IPS-18c (cell line): ENCODE measurements around the gene SPOCK2.

Experiments used
- H3K4me3 ChIP-seq: 2 replicates; pipeline ENCODE4 v1.7.0; 2013; ENCODE audit warnings: low read depth, mild to moderate bottlenecking, low read length, moderate library complexity; ENCODE audit not compliant: insufficient read depth
- H3K9me3 ChIP-seq: one replicate; pipeline ENCODE4 v1.6.1; 2013; ENCODE audit warnings: mild to moderate bottlenecking, low read length, moderate library complexity; ENCODE audit not compliant: control insufficient read depth, insufficient read depth

SPOCK2 gene

DNA sequence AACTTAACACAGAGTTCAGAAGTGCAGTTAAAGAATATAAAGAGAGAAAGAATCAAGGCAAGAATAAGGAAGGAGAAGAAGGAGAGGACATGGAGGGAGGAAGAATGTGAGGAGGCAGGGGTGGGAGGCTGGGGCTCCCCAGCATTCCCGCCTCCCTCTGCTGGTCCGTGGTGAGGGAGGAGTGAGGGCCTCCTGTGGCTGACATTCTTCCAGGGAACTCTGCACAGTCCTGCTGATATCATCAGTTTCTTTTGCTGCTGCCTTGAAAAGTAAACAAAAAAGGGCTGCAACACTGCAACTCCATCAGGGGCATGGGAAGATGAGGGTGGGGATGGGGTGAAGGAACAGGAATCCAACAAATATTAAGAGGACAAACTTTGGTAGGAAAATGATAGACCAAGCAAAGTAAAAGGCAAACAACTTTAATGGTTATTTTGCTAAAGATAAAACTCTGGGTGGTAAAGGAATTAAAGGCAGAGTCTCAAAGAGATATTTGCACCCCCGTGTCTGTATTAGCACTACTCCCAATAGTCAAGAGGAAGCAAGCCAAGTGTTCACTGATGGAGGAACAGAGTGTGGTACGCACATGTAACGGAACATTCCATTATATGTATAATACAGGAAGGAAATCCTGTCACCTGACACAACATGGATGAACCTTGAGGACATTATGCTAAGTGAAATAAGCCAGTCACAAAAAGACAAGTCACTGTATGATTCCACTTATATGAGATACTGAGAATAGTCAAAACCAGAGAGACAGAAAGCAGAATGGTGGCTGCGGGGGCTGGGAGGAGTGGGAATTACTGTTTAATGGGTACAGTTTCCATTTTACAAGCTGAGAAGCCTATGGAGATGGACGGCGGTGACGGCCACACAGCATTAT is 8.0 kb upstream of the SPOCK2 start:
- H3K4me3 ChIP-seq, result no peak overlapping the region
- H3K9me3 ChIP-seq, result no peaks in the 10 kb centered on the region

DNA sequence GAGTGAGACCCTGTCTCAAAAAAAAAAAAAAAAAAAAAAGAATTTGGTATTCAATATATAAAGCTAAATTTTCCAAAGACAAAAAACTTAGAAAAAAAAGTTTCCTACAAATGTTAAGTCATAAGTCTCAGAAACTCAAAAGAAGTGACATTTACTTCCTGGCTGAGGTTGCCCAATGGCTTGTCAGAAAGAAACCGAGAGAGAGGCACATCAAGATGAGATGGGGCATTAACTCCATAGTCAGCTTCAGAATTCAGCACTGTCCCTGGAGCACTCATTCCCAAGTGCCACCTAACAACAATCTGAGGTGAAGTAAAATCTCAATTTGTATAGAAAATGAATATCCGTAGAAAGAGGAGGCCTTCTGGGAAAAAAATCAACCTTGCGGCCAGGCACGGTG is 6.8 kb upstream of the SPOCK2 start:
- H3K9me3 ChIP-seq, result no peaks in the 10 kb centered on the region

DNA sequence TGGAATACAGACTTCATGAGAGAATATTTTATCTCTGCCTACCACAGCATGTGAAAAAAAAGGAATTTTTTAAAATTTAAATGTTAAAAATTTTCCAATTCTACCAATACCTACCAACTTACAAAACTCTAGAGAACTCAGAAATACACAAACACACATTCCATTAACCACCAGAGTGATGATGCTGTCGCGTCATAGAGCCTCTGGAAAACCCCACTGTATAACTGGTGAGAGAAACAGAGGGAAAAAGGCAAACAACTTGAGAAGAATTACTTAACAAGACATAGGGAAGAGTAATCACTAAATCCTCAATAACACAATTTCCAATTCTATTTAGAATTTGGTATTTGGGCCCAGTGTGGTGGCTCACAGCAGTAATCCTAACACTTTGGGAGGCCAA is 6.2 kb upstream of the SPOCK2 start:
- Histone ChIP-seq H3K4me3 (no peak overlapping the region), H3K9me3 (no peaks in the 10 kb centered on the region)

More for the DNA sequence above, 6.8 kb upstream of the SPOCK2 start:
- H3K4me3 ChIP-seq, result no peak overlapping the region

DNA sequence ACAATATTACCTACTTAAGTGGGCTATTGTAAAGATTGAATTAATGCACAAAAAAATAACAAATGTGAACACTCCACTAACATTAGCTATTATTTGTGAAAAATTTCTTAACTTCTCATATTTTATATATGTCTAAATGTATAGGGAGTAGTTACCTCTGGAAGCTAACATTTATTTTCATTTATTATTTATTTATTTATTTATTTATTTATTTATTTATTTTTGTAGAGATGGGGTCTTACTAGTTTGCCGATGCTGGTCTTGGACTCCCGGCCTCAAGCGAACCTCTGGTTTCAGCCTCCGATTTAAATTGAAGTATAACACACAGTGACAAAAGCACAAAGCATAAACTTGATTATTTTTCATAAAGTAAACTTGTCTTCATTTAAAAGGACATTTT is 5.1 kb upstream of the SPOCK2 start:
- H3K4me3 ChIP-seq, result no peak overlapping the region
- H3K9me3 ChIP-seq, result no peaks in the 10 kb centered on the region

DNA sequence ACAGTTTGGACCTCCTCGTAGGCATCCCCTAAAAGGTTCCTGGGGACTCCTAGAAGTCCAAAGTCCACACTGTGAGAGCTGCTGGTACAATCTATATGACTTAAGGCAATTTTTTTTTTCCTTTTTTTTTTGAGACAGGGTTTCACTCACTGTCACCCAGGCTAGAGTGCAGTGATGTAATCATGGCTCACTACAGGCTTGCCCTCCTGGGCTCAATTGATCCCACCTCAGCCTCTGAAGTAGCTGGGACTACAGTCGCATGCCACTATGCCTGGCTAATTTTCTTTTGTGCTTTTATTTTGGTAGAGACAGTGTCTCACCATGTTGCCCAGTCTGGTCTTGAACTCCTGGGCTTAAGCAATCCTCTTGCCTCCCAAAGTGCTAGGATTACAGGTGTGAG is 4.6 kb upstream of the SPOCK2 start:
- H3K9me3 ChIP-seq, result no peaks in the 10 kb centered on the region
- H3K4me3 ChIP-seq, result no peak overlapping the region

DNA sequence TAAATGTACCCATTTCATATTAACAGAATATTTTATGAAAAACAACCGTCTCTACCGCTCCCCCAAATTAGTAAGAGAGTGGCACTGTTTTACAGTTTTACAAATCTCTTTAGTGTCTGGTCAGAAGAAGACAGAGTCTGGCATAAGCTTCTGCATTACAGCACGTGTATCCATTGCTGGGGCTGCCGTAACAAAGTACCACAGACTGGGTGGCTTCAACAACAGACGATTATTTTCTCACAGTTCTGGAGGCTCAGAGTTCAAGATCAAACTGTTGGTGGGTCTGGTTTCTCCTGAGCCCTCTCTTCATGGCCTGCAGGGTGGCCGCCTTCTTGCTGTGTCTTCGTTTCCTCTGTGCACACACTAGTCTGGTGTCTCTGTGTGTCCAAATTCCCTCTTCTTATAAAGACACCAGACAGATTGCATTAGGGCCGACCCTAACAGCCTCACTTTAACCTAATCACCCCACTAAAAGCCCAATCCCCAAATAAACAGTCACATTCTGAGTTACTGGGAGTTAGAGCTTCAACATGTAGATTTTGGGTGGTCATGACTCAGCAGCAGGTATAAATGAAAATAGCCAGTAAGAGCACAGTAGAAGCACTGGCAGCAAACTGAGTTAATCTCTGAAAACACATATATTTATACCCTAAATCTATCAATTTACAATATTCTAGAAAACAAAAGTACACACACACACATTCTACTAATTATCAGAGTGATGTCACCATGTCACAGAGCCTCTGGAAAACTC is 4.0 kb upstream of the SPOCK2 start:
- H3K4me3 ChIP-seq, result no peak overlapping the region

DNA sequence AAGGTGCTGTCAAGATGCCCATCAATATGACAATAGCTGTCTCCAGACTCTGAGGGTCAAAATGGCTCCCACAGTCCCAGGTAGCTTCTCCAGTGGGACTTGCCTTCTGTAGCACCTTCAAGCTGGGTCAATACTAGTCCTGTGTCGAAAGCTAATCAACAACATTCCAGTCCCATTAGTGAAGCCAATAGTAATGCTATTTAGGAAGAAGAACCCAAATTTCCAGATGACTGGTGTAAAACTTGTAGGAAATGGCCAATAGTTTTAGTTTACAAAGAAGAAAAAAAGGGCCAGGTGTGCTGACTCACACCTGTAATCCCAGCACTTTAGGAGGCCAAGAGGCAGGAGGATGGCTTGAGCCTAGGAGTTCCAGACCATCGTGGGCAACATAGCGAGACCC is 2.0 kb upstream of the SPOCK2 start:
- Histone ChIP-seq H3K9me3 (no peaks in the 10 kb centered on the region), H3K4me3 (no peak overlapping the region)

More for the DNA sequence above, 4.0 kb upstream of the SPOCK2 start:
- H3K9me3 ChIP-seq, result no peaks in the 10 kb centered on the region

DNA sequence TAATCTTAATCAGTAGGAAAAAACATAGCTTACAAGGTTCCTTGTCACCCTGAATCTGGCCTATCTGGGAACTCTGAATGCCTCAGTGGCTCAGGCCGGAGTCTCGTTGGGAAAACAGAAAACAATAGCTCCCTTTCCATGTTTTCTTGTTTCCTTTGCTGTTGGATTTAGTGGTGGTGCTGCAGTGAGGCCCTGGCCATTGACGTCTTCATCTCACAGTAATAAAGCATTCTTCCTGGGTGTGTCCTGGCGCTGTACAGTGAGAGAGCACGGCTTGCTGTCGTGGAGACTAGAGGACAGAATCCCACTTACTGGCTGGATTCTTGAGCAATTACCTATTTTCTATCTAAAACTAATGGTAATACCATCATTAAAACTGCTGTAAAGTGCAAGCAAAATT is 1.3 kb upstream of the SPOCK2 start:
- no peak overlapping the region for H3K4me3 ChIP-seq

DNA sequence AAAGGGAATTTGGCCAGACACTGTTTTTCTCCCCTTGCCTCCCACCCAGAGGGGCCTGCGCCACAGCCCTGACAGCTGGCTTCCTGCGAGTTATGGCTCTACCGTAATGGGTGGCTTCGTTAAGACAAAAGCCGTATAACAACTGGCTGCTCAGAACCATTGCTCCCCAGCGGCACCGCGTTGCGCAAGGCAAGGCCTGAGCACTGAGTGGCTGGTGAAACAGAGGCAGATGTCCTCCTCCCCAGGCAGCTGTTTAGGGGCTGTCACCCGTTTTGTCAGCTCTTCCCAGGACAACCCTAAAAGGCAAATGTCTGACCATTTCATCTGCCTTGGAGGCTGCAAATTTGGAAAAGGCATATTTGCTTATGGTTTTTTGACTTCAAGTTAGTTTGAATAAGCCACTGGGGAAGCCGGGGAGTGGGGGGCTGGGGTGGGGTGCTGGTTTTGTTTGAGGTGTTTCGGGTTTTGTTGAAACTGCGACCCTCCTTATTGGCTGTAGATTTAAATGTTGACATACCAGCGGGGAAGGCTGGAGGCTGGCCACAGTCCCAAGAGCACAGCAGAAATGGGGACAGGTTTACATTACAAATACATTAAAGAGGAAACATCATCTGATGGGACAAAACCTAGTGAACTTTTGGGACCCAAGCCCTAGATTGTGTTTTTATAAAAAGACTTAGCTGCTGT is 681 bp upstream of the SPOCK2 start:
- peak overlapping the region; percentile 49; the same call in 1 of the 2 replicates for H3K4me3 ChIP-seq

More for the DNA sequence above, 1.3 kb upstream of the SPOCK2 start:
- no peaks in the 10 kb centered on the region for H3K9me3 ChIP-seq

DNA sequence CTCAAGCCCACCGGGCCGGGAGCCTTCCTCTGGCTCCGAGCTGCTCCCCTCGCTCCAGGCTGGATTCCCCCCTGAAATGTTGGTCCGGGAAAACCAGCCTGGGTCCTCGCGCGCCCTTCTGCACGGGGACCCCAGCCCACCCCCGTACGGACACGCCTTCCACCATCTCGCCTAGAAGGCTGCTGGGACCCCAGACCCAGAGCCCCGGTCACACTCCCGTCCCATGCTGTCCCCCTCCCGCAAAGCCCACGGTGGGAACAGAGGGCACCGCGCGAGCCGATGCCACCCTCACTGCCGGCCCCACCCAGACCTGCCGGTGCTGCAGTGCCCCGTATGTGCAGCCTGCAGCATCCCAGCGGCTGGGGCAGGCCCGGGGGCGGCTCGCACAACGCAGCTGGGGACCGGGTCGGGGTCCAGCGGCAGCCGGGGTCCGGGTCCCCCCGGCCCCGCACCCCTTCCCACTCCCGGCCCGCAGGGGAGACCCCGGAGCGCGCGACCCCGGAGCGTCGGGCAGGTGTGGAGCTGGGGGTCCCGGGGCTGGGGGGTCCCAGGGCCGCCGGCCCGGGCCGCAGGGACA is 871 bp downstream of the SPOCK2 start:
- peak overlapping the region; percentile 49 for H3K4me3 ChIP-seq
- no peaks in the 10 kb centered on the region for H3K9me3 ChIP-seq

More for the DNA sequence above, 681 bp upstream of the SPOCK2 start:
- H3K9me3 ChIP-seq, result no peaks in the 10 kb centered on the region

DNA sequence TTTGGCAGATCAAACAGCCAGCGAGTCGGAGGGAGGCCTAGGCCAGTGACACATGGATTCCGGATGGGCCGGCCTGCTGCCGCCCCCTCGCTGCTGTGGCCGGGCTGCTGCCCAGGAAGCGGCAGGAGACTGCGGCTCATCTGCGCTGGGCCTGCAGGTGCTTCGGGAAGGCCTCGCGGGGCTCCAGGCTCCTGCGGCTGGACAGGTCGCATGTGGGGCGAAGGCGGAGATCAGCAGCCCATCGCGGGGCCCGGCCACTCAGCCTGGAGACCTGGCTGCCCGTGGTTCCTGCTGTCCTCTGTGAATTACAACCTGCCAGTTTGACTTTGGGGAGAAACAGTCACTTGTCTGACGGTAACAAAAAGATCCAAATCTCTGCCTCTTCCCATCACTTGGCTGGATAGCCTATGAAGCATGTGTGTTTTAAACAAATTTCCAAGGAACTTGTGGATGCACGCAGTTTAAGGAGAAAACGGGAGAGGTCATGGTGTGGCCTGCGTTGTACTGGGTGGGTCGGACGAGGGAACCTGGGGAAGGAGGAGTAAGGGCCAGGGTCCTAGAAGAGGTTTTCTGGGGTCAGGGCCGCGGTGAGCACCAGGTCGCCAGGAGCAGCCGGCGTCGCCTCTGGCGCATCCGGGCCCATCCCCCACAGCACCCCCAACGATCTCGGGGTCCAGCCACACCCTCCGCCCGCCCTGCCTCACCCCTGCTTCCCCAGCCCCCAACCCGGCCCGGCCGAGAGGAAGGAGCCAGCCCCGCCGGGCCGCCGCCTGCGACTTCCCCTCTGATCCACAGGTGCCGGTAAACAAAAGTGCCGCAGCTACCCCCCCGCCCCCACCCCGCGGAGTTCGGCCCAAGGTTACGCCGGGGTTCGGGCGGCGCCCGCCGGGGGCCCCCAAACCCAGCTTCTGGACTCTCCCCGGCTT is 1.6 kb downstream of the SPOCK2 start:
- no peaks in the 10 kb centered on the region for H3K9me3 ChIP-seq
- H3K4me3 ChIP-seq, result peak overlapping the region; percentile 49

DNA sequence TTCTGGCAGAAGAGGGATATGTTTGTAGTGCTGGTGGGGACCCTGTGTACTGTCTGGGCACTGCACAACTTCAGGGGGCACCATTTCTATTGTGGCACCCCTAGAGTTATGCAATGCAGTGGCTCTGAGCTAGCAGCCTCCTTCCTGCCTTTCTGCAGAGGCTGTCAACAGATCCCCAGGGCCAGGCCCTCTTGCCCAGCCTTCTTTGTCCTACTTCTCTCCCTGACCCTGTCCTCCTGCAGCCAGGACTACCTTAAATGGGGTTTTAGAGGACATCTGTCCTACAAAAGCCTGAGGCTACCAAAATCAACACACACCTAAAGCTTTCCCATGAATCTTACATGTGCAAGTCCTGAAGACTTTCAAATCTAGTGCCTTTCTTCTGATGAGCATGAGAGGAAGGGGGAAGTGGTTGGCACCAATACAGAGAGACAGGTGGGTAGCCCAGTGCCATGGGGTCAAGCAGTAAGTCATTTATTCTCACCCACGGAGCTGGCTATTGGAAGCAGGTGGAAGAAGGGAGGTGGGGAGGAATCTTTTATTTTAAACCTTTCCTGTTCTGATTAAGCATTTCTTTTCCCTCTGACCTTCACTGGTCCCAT is 2.4 kb downstream of the SPOCK2 start:
- no peak overlapping the region for H3K4me3 ChIP-seq
- no peaks in the 10 kb centered on the region for H3K9me3 ChIP-seq

DNA sequence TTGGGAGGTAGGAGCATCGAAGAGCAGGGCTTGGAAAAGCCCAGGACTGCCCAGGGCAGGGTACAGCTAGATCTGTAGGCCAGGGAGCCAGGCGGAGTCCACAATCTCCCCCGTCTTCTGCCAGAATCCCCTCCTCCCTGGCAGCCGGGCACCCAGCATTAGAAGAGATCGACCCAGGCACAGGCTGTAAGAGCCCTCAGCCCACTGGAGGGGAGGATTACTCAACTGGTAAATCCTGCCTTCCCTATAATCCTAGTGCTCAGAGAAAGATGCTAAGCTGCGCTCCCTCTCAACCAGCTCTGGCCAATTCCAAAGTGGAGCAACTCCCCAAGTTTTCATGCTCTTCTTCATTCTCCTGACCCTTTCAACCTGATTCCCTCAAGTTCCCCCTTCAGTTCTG is 3.2 kb downstream of the SPOCK2 start:
- Histone ChIP-seq H3K4me3 (no peak overlapping the region), H3K9me3 (no peaks in the 10 kb centered on the region)

DNA sequence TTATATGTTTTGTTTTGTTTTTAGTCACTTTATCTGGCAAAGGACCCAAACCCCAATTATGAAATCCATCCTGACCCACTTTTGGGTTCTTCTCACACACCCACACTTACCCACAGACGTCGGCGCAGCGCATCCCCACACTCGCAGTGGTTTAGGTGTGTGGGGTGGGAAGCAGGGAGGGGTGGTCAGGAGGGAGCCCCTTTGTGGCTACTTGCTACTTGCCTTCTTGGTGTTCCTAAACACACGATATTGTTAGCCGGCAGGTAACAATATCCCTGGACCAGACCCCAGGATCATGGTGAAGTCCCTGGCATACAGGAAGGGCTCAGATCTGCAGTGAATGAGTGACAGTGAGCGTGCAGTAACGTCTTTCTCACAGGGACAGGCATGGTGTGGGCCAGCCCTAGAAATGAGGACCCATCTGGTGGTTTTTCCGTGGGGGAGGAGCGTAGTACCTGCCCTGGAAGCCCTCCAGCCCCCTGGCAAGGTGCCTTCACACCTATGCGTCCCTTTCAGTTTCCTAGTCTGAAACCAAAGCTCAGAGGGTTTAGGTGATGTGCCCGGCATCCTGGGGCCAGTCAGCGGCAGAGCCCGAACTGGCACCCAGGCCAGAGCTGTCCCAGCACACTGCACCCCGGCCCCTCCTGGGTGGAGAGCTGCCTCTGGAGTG is 4.4 kb downstream of the SPOCK2 start:
- H3K9me3 ChIP-seq, result no peaks in the 10 kb centered on the region
- no peak overlapping the region for H3K4me3 ChIP-seq

DNA sequence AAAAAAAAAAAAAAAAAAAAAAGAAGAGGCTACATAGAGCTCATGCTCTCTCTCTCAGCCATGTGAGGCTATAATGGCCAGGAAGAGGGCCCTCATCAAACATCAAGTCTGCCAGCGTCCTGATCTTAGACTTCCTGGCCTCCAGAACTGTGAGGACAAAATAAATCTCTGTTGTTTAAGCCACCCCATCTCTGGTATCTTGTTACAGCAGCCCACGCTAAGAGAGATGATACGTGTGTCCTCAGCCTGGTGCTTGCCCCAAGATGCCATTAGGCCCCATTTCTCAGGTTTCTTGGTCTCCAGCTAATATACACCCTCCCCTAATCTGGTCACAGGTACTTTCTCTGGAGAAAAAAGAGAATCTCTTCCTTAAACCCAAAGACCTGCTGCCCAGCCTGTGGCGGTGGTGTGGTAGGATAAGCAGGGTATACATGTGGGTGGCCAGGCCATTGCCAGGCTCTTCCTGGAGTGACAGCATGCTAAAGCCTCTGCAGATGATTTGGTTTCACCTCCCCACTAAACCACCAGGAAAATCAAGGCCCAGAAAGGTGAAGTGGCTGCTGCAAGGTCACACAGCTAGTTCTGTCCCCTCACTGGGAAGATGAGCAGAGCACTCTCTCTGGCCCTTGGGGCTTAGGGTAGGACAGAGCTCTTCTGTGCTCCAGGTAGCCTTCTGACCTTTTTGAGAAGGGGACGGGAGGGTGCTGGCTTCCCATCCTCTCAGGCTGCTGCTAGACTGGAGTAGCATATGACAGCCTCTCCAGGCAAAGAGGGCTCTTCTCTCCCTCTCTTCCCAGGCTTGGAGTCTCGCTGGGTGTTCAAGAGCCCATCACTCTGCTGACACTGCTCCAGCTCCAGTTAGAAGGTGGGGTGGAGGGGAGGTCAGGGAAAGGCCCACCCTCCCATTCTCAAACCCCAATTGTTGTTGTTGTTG is 5.2 kb downstream of the SPOCK2 start:
- H3K9me3 ChIP-seq, result no peaks in the 10 kb centered on the region

More for the DNA sequence above, 5.2 kb downstream of the SPOCK2 start:
- no peak overlapping the region for H3K4me3 ChIP-seq
